Endothelial cell (in vitro differentiated cells): ENCODE data around the gene SRPX. TPM values are rescaled to one million over a fixed set of nuclear protein-coding genes. Genes with fewer than 3 reads are reported as not detected.
A peak's percentile ranks its signal among the peaks of the same experiment; 100 is the strongest.

Experiments
- DNase-seq: peaks from one replicate; pipeline ENCODE4 v3.0.0; 2021; ENCODE audit warnings: low spot score
- H3K27ac Mint-ChIP-seq: one replicate; pipeline ENCODE4 v1.8.0; 2021; ENCODE audit warnings: mixed read lengths, inconsistent platforms; ENCODE audit not compliant: unreplicated experiment
- H3K27me3 Mint-ChIP-seq: one replicate; pipeline ENCODE4 v1.8.0; 2021; ENCODE audit warnings: mild to moderate bottlenecking, moderate library complexity, mixed read lengths, inconsistent platforms; ENCODE audit not compliant: unreplicated experiment
- H3K36me3 Mint-ChIP-seq: one replicate; pipeline ENCODE4 v1.8.0; 2021; ENCODE audit warnings: mild to moderate bottlenecking, low read depth, mixed read lengths, inconsistent platforms; ENCODE audit not compliant: unreplicated experiment
- H3K4me1 Mint-ChIP-seq: one replicate; pipeline ENCODE4 v1.8.0; 2021; ENCODE audit warnings: mild to moderate bottlenecking, mixed read lengths, inconsistent platforms; ENCODE audit not compliant: unreplicated experiment
- H3K4me3 Mint-ChIP-seq: one replicate; pipeline ENCODE4 v1.8.0; 2021; ENCODE audit warnings: mild to moderate bottlenecking, mixed read lengths, inconsistent platforms; ENCODE audit not compliant: unreplicated experiment
- H3K9me3 Mint-ChIP-seq: one replicate; pipeline ENCODE4 v1.8.0; 2021; ENCODE audit warnings: mixed read lengths, inconsistent platforms; ENCODE audit not compliant: unreplicated experiment
- long read RNA-seq: library from polyadenylated mRNA; unstranded; transcript quantifications from one replicate; pipeline ENCODE4 v2.0.0, GENCODE V29; 2020; ENCODE audit not compliant: unreplicated experiment
- total RNA-seq: library from RNA; stranded (reverse); fragmentation: NEBNext Ultra II Directional; extraction: Animal tissue kit (Norgen Biotek cat#: 25700); gene quantifications from one replicate; pipeline ENCODE4 v1.2.1, GENCODE V29; 2021; ENCODE audit not compliant: unreplicated experiment
- TF ChIP-seq, protein P1 (sequence below): fragments of 200-600 bp; sonication (generic); IDR thresholded peaks from one replicate; pipeline ENCODE4 v1.5.0; 2021; ENCODE audit warnings: antibody characterized with exemption; ENCODE audit not compliant: unreplicated experiment

SRPX gene, protein sequence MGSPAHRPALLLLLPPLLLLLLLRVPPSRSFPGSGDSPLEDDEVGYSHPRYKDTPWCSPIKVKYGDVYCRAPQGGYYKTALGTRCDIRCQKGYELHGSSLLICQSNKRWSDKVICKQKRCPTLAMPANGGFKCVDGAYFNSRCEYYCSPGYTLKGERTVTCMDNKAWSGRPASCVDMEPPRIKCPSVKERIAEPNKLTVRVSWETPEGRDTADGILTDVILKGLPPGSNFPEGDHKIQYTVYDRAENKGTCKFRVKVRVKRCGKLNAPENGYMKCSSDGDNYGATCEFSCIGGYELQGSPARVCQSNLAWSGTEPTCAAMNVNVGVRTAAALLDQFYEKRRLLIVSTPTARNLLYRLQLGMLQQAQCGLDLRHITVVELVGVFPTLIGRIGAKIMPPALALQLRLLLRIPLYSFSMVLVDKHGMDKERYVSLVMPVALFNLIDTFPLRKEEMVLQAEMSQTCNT
- 23.8 TPM for total RNA-seq
- long read RNA-seq, transcript SRPX-201 (10 exons, 1,874 nt): major isoform, 49 of 54 reads
- long read RNA-seq, transcript SRPX-205 (9 exons, 1,780 nt): minor isoform, 5 of 54 reads
- long read RNA-seq, partial matches to known transcripts: 0 of 54 reads
- long read RNA-seq, other reads (novel, unspliced or antisense): 0 of 54 reads

DNA sequence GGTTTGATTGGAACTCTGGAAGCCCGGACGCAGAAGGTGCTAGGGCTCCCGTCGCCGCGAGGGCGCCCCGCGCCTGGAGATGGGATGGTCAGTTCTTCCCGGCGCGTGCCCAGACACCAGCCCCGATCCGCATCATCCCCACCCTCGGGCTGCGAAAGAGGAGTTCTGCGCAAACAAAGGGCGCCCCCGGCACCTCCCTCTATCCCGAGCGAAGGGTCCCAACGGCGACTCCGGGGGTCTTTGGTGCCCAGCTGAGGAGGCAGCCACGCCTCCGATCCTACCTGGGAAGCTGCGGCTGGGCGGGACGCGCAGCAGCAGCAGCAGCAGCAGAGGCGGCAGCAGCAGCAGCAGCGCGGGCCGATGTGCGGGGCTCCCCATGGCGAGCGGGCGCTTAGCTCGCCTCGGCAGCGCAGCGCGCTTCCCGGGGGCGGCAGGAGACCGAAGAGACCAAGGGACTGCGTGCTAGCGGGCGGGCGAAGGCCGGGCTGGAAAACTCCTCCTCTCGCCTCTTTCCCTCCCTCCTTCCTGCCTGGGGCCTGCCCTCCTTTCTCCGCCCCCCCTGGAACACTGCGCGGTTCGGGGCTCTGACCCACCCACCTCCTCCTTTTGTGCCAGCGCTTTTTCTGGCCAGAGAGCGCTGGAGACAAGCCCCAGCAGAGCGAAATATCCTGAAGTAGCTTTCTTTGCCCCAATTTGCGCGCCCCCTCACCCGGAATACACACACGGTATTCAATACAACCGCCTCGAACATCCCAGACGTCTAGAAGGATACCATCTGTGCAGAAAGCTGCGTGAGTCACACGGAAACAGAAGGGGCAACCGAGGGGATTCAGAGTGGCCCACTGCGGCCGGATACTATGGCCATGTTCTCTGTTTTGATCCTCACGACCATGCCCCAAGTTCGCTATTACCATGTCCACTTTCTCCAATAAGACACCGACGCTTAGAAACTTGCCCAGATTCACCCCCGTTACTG is at the start of gene SRPX:
Gene SRPX (minus strand): TSS at position 457 of the 976 bp plus-strand sequence. CDS start 79 bp downstream, at position 378.
- H3K36me3 Mint-ChIP-seq: peaks cover 3% of the 10 kb centered on the region
- peaks cover 22% of the 10 kb centered on the region for H3K4me1 Mint-ChIP-seq
- H3K4me3 Mint-ChIP-seq: peak within 1 kb of the TSS; percentile 88
- TF ChIP-seq, protein P1, sequence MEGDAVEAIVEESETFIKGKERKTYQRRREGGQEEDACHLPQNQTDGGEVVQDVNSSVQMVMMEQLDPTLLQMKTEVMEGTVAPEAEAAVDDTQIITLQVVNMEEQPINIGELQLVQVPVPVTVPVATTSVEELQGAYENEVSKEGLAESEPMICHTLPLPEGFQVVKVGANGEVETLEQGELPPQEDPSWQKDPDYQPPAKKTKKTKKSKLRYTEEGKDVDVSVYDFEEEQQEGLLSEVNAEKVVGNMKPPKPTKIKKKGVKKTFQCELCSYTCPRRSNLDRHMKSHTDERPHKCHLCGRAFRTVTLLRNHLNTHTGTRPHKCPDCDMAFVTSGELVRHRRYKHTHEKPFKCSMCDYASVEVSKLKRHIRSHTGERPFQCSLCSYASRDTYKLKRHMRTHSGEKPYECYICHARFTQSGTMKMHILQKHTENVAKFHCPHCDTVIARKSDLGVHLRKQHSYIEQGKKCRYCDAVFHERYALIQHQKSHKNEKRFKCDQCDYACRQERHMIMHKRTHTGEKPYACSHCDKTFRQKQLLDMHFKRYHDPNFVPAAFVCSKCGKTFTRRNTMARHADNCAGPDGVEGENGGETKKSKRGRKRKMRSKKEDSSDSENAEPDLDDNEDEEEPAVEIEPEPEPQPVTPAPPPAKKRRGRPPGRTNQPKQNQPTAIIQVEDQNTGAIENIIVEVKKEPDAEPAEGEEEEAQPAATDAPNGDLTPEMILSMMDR: no peak
- peak; percentile 11 for DNase-seq
- H3K27me3 Mint-ChIP-seq: peaks cover 3% of the 10 kb centered on the region
- H3K9me3 Mint-ChIP-seq: no peaks in the 10 kb centered on the region
- no peak within 1 kb of the TSS for H3K27ac Mint-ChIP-seq

DNA sequence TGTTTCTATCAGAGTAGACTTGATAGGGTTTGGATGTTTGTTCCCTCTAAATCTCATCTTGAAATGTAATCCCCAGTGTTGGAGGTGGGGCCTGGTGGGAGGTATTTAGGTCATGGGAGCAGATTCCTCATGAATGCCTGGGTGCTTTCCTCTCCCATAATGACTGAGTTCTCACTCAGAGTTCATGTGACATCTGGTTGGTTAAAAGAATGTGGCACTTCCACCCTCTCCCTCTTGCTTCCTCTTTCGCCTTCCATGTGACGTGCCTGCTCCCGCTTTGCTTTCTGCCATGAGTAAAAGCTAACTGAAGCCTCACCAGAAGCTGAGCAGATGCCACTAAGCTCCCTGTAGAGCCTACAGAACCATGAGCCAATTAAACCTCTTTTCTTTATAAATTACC is 47.3 kb upstream of the SRPX start:
- DNase-seq: no peak
- Mint-ChIP-seq H3K27me3 (no peaks in the 10 kb centered on the region), H3K27ac (no peak overlapping the region), H3K9me3 (no peaks in the 10 kb centered on the region), H3K36me3 (no peaks in the 10 kb centered on the region), H3K4me3 (no peak overlapping the region), H3K4me1 (peaks cover 3% of the 10 kb centered on the region)
- TF ChIP-seq, protein P1: no peak

DNA sequence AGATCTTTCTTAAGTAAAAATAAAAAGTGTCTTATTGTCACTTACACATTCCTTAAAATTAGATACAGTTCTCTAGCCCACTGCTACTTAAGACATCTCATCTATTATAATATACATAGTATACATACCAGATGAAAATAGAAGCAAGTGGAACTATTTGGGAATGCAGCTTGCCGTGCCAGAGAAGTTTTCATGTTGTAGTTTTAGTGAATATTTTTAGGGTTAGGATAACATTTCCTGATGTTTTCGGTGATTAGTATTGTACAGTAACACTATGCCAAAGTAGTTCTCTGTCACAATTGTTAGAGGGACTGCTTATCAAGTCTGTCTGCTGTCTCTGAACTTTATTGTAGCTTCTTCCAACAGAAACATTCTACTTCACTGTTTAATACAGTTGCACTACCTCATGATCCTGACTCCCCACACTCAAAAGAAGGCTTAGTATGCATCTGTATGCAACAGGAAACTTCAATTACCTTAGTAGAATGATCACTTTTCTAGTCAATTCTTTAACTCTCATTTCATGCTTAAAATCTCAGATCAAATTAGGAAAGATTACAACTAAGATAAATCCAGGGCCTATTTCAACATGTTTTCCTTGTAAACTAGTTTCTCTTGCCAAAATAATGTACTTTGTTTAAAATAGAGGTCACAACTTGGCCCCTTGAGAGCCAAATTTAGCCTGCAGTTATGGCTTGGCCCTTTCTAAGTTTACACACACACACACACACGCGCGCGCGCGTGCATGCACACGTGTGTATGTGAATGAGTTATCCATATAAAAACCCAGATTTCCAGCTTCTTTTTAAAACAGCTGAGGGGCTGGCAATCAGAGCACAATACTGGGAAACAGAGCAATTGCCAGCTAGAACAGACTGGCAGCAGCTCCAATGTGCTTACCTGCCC is 42.3 kb upstream of the SRPX start:
- no peak overlapping the region for H3K4me3 Mint-ChIP-seq
- H3K36me3 Mint-ChIP-seq: no peaks in the 10 kb centered on the region
- H3K27ac Mint-ChIP-seq: no peak overlapping the region
- H3K4me1 Mint-ChIP-seq: no peaks in the 10 kb centered on the region
- TF ChIP-seq, protein P1: no peak
- DNase-seq: no peak
- H3K27me3 Mint-ChIP-seq: no peaks in the 10 kb centered on the region
- H3K9me3 Mint-ChIP-seq: no peaks in the 10 kb centered on the region

DNA sequence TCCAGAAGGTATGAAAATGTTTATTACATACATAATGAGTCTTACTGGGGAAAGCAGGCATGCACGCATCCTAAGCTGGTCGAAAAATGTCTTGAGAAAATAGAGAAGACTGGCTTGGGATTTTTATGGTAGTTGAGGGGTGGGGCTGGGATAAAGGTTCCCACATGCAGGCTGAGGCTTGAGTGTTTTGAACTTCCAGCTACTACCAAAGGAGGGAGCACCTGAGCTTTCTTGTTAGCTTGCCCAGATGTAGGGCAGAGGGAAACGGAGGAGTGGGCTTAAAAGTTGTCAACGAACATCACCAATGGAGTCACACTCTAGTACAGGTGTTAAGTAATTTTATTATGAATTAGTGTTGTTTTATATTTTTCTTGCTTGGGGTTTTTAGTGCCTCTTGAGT is 39.6 kb upstream of the SRPX start:
- TF ChIP-seq, protein P1: peak; percentile 17
- H3K36me3 Mint-ChIP-seq: no peaks in the 10 kb centered on the region
- no peaks in the 10 kb centered on the region for H3K9me3 Mint-ChIP-seq
- peak; percentile 30 for DNase-seq
- no peaks in the 10 kb centered on the region for H3K4me1 Mint-ChIP-seq
- peaks cover 3% of the 10 kb centered on the region for H3K27me3 Mint-ChIP-seq
- H3K4me3 Mint-ChIP-seq: no peak overlapping the region
- H3K27ac Mint-ChIP-seq: no peak overlapping the region
